Smooth muscle cell (in vitro differentiated cells): ENCODE data around the gene CLTB. TPM values are rescaled to one million over a fixed set of nuclear protein-coding genes. Genes with fewer than 3 reads are reported as not detected.

ENCODE experiments used
- DNase-seq: peaks from one replicate; lab custom pipeline; 2025; ENCODE audit not compliant: unreplicated experiment; lab: John Stamatoyannopoulos, UW
- H2AFZ ChIP-seq: fragments of 200-600 bp; sonication (generic); 2 replicates; pipeline ENCODE4 v1.6.0; 2016; ENCODE audit warnings: antibody characterized with exemption, low read depth, mild to moderate bottlenecking
- H3F3A ChIP-seq: fragments of 200-600 bp; sonication (generic); 2 replicates; pipeline ENCODE4 v1.6.0; 2017; ENCODE audit warnings: antibody characterized with exemption, low read depth
- H3K27ac ChIP-seq: fragments of 200-600 bp; sonication (generic); 2 replicates; pipeline ENCODE4 v1.5.1; 2016; ENCODE audit warnings: low read depth, mild to moderate bottlenecking
- H3K27me3 ChIP-seq: fragments of 200-600 bp; sonication (generic); 2 replicates; pipeline ENCODE4 v1.6.1; 2016; ENCODE audit warnings: low read depth, mild to moderate bottlenecking
- H3K36me3 ChIP-seq: fragments of 200-600 bp; sonication (generic); 2 replicates; pipeline ENCODE4 v1.5.1; 2016; ENCODE audit warnings: low read depth
- H3K4me1 ChIP-seq: fragments of 200-600 bp; sonication (generic); 2 replicates; pipeline ENCODE4 v1.5.1; 2016; ENCODE audit warnings: low read depth
- H3K4me2 ChIP-seq: fragments of 200-600 bp; sonication (generic); 2 replicates; pipeline ENCODE4 v1.6.0; 2016; ENCODE audit warnings: mild to moderate bottlenecking
- H3K4me3 ChIP-seq: fragments of 200-600 bp; sonication (generic); 2 replicates; pipeline ENCODE4 v1.5.1; 2016; ENCODE audit warnings: mild to moderate bottlenecking
- H3K79me2 ChIP-seq: fragments of 200-600 bp; sonication (generic); 2 replicates; pipeline ENCODE4 v1.6.0; 2016; ENCODE audit warnings: low read depth, mild to moderate bottlenecking
- H3K9ac ChIP-seq: fragments of 200-600 bp; sonication (generic); 2 replicates; pipeline ENCODE4 v1.6.0; 2016; ENCODE audit warnings: low read depth
- H3K9me3 ChIP-seq: fragments of 200-600 bp; sonication (generic); replicated peaks from 2 replicates; pipeline ENCODE4 v1.5.1; 2016; ENCODE audit warnings: low read depth
- H4K20me1 ChIP-seq: fragments of 200-600 bp; sonication (generic); 2 replicates; pipeline ENCODE4 v1.6.0; 2016; ENCODE audit warnings: low read depth
- WGBS: methylation state at CpG from one replicate; pipeline ENCODE4 v1.1.7; 2016; ENCODE audit warnings: low lambda C conversion rate; 5-methylcytosine and 5-hydroxymethylcytosine counted together
- polyA plus RNA-seq: library from polyadenylated mRNA; unstranded; fragments of >200 nt; fragmentation: Nextera tagmentation; extraction: Ambion mirVana; gene quantifications from 2 replicates; pipeline ENCODE4 v1.2.1, GENCODE V29; 2016
- total RNA-seq: library from RNA; depleted of rRNA; stranded (reverse); fragments of >200 nt; gene quantifications from 2 replicates; pipeline ENCODE4 v1.2.3, GENCODE V29; 2014
- TF ChIP-seq, protein P1 (sequence below): fragments of 200-600 bp; sonication (generic); IDR thresholded peaks from 2 replicates; pipeline ENCODE4 v1.5.1; 2017; ENCODE audit warnings: borderline replicate concordance, mild to moderate bottlenecking, antibody characterized with exemption; ENCODE audit not compliant: insufficient read depth, poor library complexity, severe bottlenecking

Gene CLTB
- total and polyA plus RNA-seq, 2 experiments from 2014 or later = 107 to 125 TPM

DNA sequence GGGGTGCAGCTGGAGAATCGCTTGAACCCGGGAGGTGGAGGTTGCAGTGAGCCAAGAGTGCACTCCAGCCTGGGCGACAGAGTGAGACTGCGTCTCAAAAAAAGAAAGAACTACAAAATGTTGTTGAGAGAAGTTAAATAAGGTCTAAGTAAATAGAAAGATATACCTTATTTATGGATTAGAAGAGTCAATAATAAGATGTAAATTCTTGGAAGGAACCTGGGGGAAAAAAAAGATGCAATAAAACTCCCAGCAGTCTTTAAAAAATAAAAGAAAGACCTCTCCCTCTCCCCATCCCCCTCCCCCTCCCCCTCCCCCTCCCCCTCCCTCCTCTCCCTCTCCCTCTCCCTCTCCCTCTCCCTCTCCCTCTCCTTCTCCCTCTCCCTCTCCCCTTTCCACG, 16.4 kb upstream of the CLTB start:
- Histone ChIP-seq H3K9ac (no peak overlapping the region), H3K4me3 (no peak overlapping the region), H3K27me3 (peaks cover 13% of the 10 kb centered on the region), H3K9me3 (no peaks in the 10 kb centered on the region), H3K36me3 (no peaks in the 10 kb centered on the region), H3F3A (no peaks in the 10 kb centered on the region), H4K20me1 (no peaks in the 10 kb centered on the region), H3K4me2 (no peak overlapping the region), H3K27ac (no peak overlapping the region), H3K79me2 (no peaks in the 10 kb centered on the region), H3K4me1 (no peaks in the 10 kb centered on the region), H2AFZ (no peak overlapping the region)
- WGBS = 98% methylated on average over 4 of the region's 5 CpGs
- TF ChIP-seq, protein P1, sequence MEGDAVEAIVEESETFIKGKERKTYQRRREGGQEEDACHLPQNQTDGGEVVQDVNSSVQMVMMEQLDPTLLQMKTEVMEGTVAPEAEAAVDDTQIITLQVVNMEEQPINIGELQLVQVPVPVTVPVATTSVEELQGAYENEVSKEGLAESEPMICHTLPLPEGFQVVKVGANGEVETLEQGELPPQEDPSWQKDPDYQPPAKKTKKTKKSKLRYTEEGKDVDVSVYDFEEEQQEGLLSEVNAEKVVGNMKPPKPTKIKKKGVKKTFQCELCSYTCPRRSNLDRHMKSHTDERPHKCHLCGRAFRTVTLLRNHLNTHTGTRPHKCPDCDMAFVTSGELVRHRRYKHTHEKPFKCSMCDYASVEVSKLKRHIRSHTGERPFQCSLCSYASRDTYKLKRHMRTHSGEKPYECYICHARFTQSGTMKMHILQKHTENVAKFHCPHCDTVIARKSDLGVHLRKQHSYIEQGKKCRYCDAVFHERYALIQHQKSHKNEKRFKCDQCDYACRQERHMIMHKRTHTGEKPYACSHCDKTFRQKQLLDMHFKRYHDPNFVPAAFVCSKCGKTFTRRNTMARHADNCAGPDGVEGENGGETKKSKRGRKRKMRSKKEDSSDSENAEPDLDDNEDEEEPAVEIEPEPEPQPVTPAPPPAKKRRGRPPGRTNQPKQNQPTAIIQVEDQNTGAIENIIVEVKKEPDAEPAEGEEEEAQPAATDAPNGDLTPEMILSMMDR = no peak
- DNase-seq = no peak

DNA sequence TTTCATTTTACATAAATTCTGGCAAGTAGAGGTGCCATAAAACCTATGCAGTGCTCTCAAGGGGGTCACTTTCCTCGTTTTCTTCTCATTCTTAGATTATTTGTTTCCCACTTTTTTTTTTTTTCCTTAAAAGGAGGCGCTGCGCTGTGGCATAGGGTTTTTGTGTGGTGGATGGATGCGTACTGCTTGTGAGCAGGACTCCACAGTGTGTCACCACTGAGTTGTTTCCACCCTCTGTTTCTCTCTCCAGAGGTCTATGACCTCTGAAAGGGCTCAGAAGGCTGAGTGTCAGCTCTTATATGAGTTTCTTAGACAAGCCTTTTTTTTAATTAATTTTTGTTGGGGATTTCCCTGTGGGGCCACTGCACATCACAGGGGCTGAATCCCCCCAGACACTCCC, 13.6 kb upstream of the CLTB start:
- no peak overlapping the region for H3K27ac ChIP-seq
- H3K4me1 ChIP-seq = no peaks in the 10 kb centered on the region
- no peak overlapping the region for H3K9ac ChIP-seq
- no peaks in the 10 kb centered on the region for H3K36me3 ChIP-seq
- no peaks in the 10 kb centered on the region for H4K20me1 ChIP-seq
- peaks cover 13% of the 10 kb centered on the region for H3K27me3 ChIP-seq
- H3K79me2 ChIP-seq = no peaks in the 10 kb centered on the region
- H3K4me2 ChIP-seq = no peak overlapping the region
- H3K9me3 ChIP-seq = no peaks in the 10 kb centered on the region
- H2AFZ ChIP-seq = no peak overlapping the region
- no peak for DNase-seq
- TF ChIP-seq, protein P1 = no peak
- 76% methylated on average over 4 of the region's 4 CpGs for WGBS
- no peaks in the 10 kb centered on the region for H3F3A ChIP-seq
- no peak overlapping the region for H3K4me3 ChIP-seq

DNA sequence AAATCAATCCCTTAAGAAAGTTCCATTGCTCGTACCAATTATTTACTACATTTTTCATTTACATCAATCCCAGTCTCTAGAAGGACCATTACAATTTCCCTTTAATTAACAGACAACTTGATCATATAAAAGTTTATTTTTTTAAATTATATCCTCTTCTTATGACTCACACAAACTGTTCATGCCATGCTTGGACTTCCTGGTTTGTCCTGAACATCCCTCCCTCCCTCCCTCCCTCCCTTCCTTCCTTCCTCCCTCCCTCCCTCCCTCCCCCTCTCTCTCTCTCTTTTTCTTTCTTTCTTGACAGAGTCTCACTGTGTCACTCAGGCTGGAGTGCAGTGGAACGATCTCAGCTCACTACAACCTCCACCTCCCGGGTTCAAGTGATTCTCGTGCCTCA, 11.6 kb upstream of the CLTB start:
- Histone ChIP-seq H2AFZ (no peak overlapping the region), H3K27ac (no peak overlapping the region)
- WGBS = 89% methylated on average over 4 of the region's 4 CpGs

DNA sequence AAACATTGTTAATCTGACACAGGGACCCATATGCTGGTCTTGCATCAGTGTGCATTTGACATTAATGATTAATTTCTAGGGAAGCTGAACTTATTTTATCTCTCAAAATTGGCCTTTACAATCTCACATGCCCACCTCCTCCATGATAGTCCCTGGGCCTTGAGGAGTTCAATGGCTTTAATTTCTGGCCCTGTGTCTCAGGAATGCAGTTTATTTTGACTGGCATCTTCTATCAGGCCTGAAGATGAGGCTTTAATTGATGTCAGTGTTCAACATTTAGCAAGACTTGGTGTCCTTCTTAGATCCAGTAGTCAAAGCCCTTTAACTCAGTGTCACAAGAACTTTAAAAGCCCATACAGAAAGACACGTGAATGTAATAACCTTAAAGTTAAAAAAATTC, 10.5 kb upstream of the CLTB start:
- H3K79me2 ChIP-seq = no peaks in the 10 kb centered on the region
- no peak overlapping the region for H3K9ac ChIP-seq
- no peak overlapping the region for H2AFZ ChIP-seq
- no peak for DNase-seq
- H3F3A ChIP-seq = no peaks in the 10 kb centered on the region
- WGBS = 74% methylated on average over 1 of the region's 1 CpG
- no peaks in the 10 kb centered on the region for H4K20me1 ChIP-seq
- H3K4me2 ChIP-seq = no peak overlapping the region
- no peaks in the 10 kb centered on the region for H3K9me3 ChIP-seq
- TF ChIP-seq, protein P1 = no peak
- no peak overlapping the region for H3K27ac ChIP-seq
- H3K27me3 ChIP-seq = peaks cover 11% of the 10 kb centered on the region
- H3K4me1 ChIP-seq = no peaks in the 10 kb centered on the region
- no peaks in the 10 kb centered on the region for H3K36me3 ChIP-seq
- no peak overlapping the region for H3K4me3 ChIP-seq

More for the DNA sequence above, 11.6 kb upstream of the CLTB start:
- Histone ChIP-seq H3K36me3 (no peaks in the 10 kb centered on the region), H3K4me3 (no peak overlapping the region), H3K27me3 (peaks cover 13% of the 10 kb centered on the region), H3K4me1 (no peaks in the 10 kb centered on the region), H4K20me1 (no peaks in the 10 kb centered on the region), H3K4me2 (no peak overlapping the region), H3K79me2 (no peaks in the 10 kb centered on the region), H3F3A (no peaks in the 10 kb centered on the region), H3K9ac (no peak overlapping the region), H3K9me3 (no peaks in the 10 kb centered on the region)
- no peak for DNase-seq
- TF ChIP-seq, protein P1 = no peak
